HEK293T (cell line): Measurements from ENCODE around the gene CEP63.

ENCODE experiments used
- BHLHE40 ChIP-seq: fragments of 450-650 bp; IDR thresholded peaks from 2 replicates; pipeline ENCODE4 v1.6.1; 2016; ENCODE audit warnings: mild to moderate bottlenecking, moderate library complexity, borderline replicate concordance
- FOXK2 ChIP-seq: fragments of 450-650 bp; IDR thresholded peaks from 2 replicates; pipeline ENCODE4 v1.6.1; 2016; ENCODE audit warnings: mild to moderate bottlenecking
- SP1 ChIP-seq: fragments of 450-650 bp; IDR thresholded peaks from 2 replicates; pipeline ENCODE4 v1.6.1; 2017
- TARDBP ChIP-seq: fragments of 450-650 bp; IDR thresholded peaks from 2 replicates; pipeline ENCODE4 v1.6.1; 2016

- no peak for TF ChIP-seq SP1
- TF ChIP-seq TARDBP: no peak
- TF ChIP-seq FOXK2: no peak
- no peak for TF ChIP-seq BHLHE40
Measured at GRCh38 chr3:134460965-134461364, 24.9 kb upstream of the CEP63 start.
